ENCODE results near the gene PHF2.

The PHF2 gene

DNA sequence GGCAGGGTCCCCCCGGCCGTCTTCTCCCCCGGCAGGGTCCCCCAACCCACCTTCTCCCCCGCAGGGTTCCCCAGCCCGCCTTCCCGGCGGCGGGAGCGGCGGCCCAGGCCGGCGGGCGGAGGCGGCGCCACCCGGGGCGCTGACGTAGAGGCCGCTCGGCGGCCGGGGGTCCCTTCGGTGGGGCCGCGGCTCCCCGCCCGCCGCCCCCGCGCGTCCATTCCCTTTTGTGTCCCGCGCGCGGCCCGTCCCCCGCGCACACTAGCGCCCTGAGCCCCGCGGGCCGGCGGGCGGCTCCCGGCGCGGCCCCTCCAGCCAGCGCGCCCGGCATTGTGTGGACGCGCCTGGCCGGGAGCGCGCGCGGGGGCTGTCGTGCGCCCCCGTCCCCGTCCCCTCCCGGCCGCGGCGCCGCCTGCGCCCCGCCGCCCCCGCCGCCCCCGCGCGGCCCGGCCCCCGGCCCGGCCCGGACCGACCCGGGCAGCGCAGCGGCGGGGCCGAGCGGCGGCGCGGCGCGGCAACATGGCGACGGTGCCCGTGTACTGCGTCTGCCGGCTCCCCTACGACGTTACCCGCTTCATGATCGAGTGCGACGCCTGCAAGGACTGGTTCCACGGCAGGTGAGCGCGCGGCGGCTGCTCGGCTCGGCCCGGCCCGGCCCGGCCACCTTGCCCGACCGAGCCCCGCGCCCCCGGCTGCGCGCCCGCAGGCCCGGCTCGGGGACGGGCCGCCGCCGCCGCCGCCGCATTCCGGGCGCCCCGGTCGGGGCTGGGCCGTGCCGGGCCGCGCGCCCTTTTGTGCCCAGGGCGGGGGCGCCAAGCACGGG is at the start of gene PHF2:
Gene PHF2, plus strand, starts transcription at position 327 of the 820 bp plus-strand sequence. Its CDS starts 190 bp downstream, at position 517.
- no peak for DNase-seq

DNA sequence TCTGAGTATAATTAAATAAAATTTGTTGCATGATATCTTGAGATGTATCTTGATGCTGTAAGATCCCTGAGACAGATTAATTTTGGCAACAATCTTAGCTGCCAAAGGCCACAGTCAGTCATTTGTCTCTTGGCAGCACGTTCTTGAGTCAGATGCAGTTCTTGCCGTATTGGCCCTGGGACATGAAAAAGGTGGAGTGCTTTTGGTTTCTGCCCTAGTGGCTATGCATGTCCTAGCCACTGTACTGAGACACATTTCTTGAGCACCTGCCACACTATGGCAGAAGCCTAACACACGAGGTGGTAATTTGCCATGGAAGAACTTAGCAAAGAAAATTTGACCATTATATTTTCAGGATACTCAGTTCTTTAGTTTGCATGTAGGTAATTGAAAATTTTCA is 45.0 kb upstream of the PHF2 start:
- DNase-seq = no peak

GRCh38 chr9:93532141-93532540 is 44.2 kb upstream of the PHF2 start:
- no peak for DNase-seq

DNA sequence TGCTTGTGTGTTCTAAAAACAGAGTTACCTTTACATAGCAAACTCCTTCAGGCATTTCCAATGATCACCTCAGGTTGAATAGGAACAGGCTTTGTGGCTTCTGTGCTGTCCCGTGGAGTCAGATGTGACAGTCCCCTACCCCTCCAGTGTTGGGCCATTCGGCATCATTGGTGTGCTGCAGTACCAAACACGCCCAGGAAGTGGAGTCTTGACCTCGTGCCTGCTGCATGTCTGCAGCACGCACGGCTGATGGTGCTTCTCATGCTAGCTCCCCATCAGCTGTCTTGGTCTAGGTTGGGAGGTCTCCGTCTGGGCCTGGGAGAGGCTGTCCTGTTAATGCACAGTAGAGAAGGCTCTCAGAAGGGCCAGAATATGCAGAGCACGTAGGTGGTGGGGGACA is 42.5 kb upstream of the PHF2 start:
- no peak for DNase-seq

GRCh38 chr9:93536167-93536566 is 40.2 kb upstream of the PHF2 start:
- DNase-seq = no peak

- no peak for DNase-seq
Observed at GRCh38 chr9:93536874-93537273, 39.5 kb upstream of the PHF2 start.

GRCh38 chr9:93540305-93540704 is 36.1 kb upstream of the PHF2 start:
- no peak for DNase-seq

GRCh38 chr9:93541005-93541404 is 35.4 kb upstream of the PHF2 start:
- no peak for DNase-seq

- DNase-seq = no peak
Observed at GRCh38 chr9:93541581-93542349, 34.6 kb upstream of the PHF2 start.

DNA sequence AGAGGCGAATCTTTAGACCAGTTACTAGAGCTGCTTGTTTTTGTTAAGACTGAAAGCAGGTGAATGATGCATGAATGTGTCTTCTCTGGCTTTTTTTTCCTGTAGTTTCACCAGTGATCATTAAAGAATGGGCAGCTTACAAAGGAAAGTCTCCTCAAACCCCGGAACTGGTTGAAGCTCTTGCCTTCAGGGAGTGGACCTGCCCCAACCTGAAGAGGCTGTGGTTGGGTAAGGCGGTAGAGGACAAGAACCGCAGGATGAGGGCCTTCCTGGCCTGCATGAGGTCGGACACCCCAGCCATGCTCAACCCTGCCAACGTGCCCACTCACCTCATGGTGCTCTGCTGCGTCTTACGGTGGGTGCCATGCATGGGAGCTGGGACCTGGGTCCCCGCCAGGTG is 33.3 kb upstream of the PHF2 start:
- DNase-seq = no peak

DNA sequence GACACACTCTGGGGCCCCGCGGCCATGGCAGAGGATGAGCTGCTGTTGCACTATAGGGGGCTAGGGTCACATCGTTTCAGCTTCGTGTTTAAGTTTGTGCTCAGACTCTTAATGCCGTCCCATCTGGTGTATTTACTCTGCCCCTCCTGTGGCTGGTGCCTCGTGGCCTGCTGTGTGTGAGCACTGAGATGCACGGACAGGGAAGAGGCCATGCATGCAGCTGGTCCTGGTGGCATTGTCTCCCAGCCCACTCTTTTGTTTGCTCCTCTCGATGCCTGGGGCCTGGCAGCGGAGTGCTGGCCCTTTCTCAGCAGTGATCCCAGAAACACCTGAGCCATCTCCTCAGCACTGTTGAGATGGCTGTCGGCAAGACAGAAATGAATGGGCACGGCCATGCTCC is 30.0 kb upstream of the PHF2 start:
- DNase-seq = no peak

DNA sequence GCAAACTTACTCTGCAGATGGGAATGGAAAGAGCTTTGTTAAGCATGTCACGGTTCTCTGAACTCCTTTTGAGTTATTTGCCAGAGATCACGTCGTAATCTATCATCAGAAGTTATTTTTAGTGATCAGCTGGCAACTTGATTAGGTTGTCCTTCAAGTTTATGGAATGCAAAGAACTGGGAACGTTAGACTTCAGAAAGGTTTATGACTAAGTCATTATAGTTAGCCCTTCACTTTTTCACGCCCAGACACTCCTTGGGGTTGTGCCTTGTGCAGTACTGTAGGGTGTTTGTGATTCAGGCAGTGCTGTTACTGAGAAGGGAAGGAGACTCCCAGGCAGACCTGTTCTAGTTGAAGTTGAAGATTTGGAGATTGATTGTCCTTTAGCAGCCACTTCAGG is 26.8 kb upstream of the PHF2 start:
- no peak for DNase-seq

GRCh38 chr9:93552923-93553322 is 23.5 kb upstream of the PHF2 start:
- no peak for DNase-seq

GRCh38 chr9:93555370-93555769 is 21.0 kb upstream of the PHF2 start:
- no peak for DNase-seq

- DNase-seq = no peak
Observed at GRCh38 chr9:93557366-93558137, 18.8 kb upstream of the PHF2 start.

DNA sequence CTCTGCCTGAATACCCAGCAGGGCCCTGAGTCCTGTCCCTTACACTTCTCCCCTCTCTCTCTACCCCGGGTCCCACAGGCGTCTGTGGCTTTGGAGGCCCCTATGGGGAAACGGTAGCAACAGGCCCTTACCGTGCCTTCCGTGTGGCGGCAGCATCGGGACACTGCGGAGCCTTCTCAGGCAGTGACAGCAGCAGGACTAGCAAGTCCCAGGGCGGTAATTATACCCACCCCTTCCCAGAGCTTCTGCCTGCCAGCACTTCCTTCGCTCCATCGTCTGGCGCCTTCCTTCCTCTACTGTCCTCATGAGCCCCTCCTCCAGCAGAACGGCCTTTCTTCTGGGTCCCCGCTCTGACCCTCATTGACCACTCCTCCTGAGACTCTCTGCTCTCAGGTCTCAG is 17.9 kb upstream of the PHF2 start:
- DNase-seq = no peak

DNA sequence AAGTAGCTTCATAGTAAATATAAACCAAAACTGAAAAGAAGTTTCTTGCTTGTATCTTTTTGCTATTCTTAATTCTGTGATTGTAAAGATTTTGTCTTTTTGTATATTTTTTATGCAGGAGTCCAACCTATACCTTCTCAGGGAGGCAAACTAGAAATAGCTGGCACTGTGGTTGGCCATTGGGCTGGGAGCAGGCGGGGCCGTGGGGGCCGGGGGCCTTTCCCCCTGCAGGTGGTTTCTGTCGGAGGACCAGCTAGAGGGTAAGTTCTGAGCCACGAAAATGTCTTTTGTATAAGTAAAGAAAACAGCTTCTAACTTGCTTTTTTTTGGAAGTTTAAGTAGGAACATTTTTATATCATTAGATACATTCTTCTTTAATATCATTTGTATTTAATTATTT is 15.4 kb upstream of the PHF2 start:
- DNase-seq = no peak

DNA sequence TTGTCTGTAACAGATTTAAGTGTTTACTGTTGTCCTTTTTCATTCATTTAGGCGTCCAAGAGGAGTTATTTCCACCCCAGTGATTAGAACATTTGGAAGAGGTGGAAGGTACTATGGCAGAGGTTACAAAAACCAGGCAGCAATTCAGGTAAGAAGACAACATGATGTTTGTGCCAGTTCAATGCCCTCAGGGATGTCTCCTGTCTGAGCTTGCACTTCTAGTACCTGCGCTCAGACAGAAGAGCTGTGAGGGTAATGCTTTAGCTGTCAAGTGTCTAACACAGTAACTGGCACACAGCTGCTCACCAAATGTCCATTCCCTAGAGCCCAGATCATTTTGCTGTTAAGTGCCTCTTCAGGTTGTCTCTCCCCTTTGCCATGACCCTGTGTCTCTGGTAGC is 14.2 kb upstream of the PHF2 start:
- no peak for DNase-seq

- no peak for DNase-seq
Observed at GRCh38 chr9:93565089-93565488, 11.3 kb upstream of the PHF2 start.

DNA sequence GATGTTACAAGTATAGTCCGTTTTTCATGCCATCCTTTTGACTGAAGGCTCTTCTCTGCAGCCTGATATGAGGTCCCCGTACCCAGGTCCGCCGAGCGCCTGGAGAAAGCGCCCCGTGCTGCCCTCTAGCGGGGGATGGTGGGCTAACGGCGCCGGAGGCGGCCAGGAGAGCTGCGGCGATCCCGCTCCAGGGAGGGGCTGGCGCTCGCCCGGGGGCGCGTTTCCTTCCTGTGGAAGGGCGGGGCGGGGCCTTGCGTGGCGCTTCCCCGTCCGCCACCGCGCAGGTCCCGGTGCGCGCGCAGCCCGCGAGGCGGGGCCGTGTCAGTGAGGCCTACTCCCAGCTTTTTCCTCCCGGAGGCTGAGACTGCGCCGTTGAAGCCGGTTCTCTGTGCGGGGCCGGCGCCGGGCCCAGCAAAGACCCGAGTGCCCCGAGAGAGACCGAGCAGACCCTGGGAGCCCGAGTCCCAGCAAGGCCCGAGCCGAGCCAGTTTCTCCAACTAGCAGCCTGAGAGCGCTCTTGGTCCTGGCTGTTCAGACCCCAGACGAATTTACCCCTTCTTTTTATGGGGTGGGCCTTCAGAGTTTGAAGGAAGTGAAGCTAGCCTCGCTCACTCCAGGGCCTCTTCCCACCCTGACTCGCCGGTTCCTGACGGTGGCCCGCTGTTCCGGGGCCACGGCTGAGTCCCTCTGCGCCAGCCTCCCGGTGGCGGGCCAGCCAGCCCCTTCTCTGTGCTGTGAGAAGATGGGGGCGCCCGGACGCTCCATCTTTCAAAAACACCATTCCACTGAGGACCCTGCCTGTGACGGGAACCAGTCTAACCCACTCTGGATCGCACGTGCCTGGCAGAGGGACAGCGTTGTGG is 9.7 kb upstream of the PHF2 start:
- peak; percentile 96 for DNase-seq

GRCh38 chr9:93567271-93567959 is 9.0 kb upstream of the PHF2 start:
- no peak for DNase-seq

DNA sequence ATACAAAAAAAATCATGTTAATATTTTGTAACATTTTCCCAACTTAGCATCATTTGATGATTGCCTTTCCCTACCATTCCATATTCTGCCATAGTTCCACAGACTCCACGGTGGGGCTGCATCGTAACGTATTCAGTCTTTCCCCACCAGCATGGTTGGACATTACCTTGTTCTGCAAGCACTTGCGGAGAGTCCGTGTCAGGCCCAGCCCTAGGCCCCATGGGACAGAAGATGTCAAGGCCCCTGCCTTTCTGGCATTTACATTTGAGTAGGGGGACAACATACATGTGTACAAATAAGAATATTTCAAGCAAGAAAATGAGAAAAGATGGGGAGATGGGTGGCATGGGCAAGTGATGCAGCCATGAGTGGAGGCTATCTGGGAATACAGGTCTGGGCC is 8.2 kb upstream of the PHF2 start:
- DNase-seq = no peak

Data from fibroblast of skin of right quadriceps (primary cell).